ENCODE results near the gene CPSF7. TPM values are rescaled to one million over a fixed set of nuclear protein-coding genes. Genes with fewer than 3 reads are reported as not detected.

CPSF7 gene
- total RNA-seq, 1 donor from 2014 or later: 129 TPM

DNA sequence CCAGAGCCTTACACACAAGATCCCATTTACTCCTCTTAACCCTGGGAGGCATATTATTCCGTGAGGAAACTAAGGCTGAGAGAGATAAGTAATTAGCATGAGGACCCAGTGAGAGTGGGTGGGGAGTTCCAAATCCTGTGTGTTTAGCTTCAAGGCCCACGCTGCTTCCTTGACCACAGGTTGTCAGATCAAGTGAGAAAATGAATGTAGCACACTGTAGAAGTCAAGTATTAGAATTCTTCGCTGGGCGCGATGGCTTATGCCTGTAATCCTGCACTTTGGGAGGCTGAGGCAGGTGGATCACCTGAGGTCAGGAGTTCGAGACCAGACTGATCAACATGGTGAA lies 71.9 kb downstream of the CPSF7 start:
- H3K4me3 Mint-ChIP-seq: peak overlapping the region; percentile 31
- TF ChIP-seq, protein P1, sequence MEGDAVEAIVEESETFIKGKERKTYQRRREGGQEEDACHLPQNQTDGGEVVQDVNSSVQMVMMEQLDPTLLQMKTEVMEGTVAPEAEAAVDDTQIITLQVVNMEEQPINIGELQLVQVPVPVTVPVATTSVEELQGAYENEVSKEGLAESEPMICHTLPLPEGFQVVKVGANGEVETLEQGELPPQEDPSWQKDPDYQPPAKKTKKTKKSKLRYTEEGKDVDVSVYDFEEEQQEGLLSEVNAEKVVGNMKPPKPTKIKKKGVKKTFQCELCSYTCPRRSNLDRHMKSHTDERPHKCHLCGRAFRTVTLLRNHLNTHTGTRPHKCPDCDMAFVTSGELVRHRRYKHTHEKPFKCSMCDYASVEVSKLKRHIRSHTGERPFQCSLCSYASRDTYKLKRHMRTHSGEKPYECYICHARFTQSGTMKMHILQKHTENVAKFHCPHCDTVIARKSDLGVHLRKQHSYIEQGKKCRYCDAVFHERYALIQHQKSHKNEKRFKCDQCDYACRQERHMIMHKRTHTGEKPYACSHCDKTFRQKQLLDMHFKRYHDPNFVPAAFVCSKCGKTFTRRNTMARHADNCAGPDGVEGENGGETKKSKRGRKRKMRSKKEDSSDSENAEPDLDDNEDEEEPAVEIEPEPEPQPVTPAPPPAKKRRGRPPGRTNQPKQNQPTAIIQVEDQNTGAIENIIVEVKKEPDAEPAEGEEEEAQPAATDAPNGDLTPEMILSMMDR (conservative IDR thresholded peaks at IDR 0.05): no peak
- H3K9me3 Mint-ChIP-seq: no peaks in the 10 kb centered on the region
- H3K27ac Mint-ChIP-seq: no peak overlapping the region
- no peaks in the 10 kb centered on the region for H3K27me3 Mint-ChIP-seq
- peaks cover 15% of the 10 kb centered on the region for H3K36me3 Mint-ChIP-seq
- H3K4me1 Mint-ChIP-seq (ENCODE audit: unreplicated experiment): peaks cover 20% of the 10 kb centered on the region
- no peak for DNase-seq (ENCODE audit: extremely low spot score, unreplicated experiment)

DNA sequence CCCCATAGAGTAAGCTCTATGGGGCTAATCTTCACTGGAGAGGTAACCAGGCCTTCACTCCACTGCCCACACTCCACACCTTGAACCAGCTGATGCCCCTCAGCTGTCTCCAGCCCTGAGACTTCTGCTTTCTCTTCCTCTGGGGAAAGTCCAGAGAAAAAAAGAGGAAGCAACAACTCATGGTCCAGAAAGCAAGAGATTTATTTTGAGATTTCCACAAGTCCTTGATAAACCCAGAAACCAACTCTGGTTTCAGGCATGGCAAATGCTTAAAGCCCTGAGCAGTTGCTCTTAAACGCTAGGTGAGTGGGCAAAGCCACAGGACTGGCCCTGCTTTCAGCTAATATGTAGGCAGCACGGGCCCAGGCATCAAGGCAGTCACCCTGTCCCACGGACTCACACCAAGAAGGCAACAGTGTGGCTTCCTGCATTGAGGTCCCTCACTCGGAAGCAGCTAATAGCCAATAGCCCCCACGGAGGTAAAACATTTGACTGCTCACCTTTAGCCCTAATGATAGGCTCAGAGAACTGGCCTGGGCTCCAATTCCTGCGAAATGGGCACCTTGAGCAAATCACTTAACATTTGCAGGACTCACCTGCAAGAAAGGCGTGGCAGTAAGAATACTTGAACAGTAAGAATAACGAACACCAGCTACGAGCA lies 72.4 kb downstream of the CPSF7 start:
- DNase-seq (ENCODE audit: extremely low spot score, unreplicated experiment): no peak
- Mint-ChIP-seq H3K4me1 (ENCODE audit: unreplicated experiment) (peaks cover 15% of the 10 kb centered on the region), H3K27ac (no peak overlapping the region), H3K9me3 (no peaks in the 10 kb centered on the region), H3K36me3 (peaks cover 13% of the 10 kb centered on the region), H3K4me3 (peak overlapping the region; percentile 31), H3K27me3 (no peaks in the 10 kb centered on the region)
- TF ChIP-seq, protein P1 (conservative IDR thresholded peaks at IDR 0.05): no peak

DNA sequence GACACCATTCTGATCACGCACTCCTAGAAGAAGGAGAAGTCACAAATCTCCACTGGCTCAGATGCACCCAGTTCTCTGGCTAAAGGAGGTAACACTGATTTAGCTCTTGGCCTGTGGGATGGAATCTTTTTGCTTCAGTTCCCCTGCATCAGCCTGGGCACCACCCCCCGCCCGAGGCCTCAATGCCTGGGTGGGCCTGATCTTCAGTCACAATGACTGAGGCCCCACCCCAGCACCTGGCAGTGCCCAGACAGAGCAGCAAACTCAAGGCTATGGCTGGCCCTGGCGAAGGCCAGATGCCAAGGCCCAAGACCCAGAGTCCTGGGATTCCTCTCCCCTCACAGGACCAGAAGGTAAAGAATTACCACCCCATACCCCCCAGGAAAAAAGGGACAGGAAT lies 73.1 kb downstream of the CPSF7 start:
- no peaks in the 10 kb centered on the region for H3K27me3 Mint-ChIP-seq
- H3K4me1 Mint-ChIP-seq (ENCODE audit: unreplicated experiment): peaks cover 12% of the 10 kb centered on the region

GRCh38 chr11:61354208-61354607 lies 75.6 kb downstream of the CPSF7 start:
- H3K9me3 Mint-ChIP-seq: no peaks in the 10 kb centered on the region
- no peak overlapping the region for H3K4me3 Mint-ChIP-seq
- peaks cover under 1% of the 10 kb centered on the region for H3K4me1 Mint-ChIP-seq (ENCODE audit: unreplicated experiment)
- no peak for DNase-seq (ENCODE audit: extremely low spot score, unreplicated experiment)
- peaks cover 10% of the 10 kb centered on the region for H3K36me3 Mint-ChIP-seq
- TF ChIP-seq, protein P1 (conservative IDR thresholded peaks at IDR 0.05): no peak
- H3K27me3 Mint-ChIP-seq: no peaks in the 10 kb centered on the region
- H3K27ac Mint-ChIP-seq: no peak overlapping the region

More for the DNA sequence above, 73.1 kb downstream of the CPSF7 start:
- TF ChIP-seq, protein P1 (conservative IDR thresholded peaks at IDR 0.05): no peak
- Mint-ChIP-seq H3K36me3 (peaks cover 10% of the 10 kb centered on the region), H3K9me3 (no peaks in the 10 kb centered on the region), H3K27ac (no peak overlapping the region), H3K4me3 (no peak overlapping the region)
- DNase-seq (ENCODE audit: extremely low spot score, unreplicated experiment): no peak

DNA sequence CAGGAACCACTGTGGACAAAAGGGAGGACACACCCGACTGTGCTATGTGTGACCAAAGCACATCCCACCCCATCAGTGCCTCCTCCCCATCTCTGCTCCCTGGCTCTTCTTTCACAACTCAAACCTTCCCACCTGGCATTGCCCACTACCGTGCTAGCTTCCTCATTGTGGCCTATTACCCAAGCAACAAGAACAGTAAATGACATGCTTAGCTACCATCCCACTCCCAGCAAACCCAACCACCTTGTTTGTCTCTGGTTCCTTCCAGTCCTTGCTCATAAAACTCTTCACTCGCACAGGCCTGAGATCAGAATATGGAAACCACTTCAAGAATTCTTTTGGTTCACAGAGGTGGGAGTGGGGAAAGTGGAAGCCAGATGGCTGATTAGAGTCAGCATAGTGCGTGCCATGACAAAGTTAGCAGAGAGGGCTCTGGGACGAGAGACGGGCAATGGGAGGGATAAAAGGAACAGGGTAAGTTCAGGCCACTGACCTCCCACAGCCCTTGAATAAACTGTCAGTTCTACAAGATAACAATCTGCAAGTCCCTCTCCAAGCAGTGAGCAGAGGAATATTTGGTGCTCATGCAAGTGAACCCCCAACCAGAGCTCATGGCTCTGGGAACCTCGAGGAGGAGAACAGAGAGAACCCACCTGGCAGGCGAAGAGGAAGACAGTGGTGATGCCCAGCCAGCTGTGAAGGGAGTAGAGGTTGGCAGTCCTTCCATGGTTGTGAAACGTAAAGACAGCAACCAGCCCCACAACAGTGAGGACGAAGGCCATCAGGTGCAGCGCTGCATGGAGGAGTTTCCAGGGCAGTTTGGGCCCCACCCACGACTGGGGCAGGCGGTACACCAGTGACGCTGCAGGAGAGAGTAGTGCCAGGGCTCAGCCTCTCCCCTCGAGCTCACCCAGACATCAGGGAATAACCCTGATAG lies 76.4 kb downstream of the CPSF7 start:
- Mint-ChIP-seq H3K27ac (peak overlapping the region; percentile 34), H3K9me3 (no peaks in the 10 kb centered on the region)

More for the DNA sequence above, 76.4 kb downstream of the CPSF7 start:
- no peaks in the 10 kb centered on the region for H3K4me1 Mint-ChIP-seq (ENCODE audit: unreplicated experiment)
- no peak for DNase-seq (ENCODE audit: extremely low spot score, unreplicated experiment)
- TF ChIP-seq, protein P1 (conservative IDR thresholded peaks at IDR 0.05): no peak
- peaks cover 10% of the 10 kb centered on the region for H3K36me3 Mint-ChIP-seq
- H3K27me3 Mint-ChIP-seq: no peaks in the 10 kb centered on the region
- no peak overlapping the region for H3K4me3 Mint-ChIP-seq

Other genes with a start within 250 kb of the CPSF7 start
- 1.3 TPM in 1 of 2 replicates, not detected in the other for gene PGA3, start 226.5 kb downstream of the CPSF7 start, total RNA-seq (ENCODE audit: low replicate concordance)
- gene PGA4, start 207.6 kb downstream of the CPSF7 start, total RNA-seq (ENCODE audit: low replicate concordance): 1.6 and 7.0 TPM in 2 replicates
- 0.62 and 2.9 TPM in 2 replicates for gene PGA5, start 188.8 kb downstream of the CPSF7 start, total RNA-seq (ENCODE audit: low replicate concordance)
- gene VWCE, start 134.7 kb downstream of the CPSF7 start, total RNA-seq (ENCODE audit: low replicate concordance): 5.4 and 20.0 TPM in 2 replicates
- gene DDB1, start 96.9 kb downstream of the CPSF7 start, total RNA-seq (ENCODE audit: low replicate concordance): 234 and 279 TPM in 2 replicates
- gene TKFC, start 96.7 kb downstream of the CPSF7 start, total RNA-seq (ENCODE audit: low replicate concordance): 66.9 and 72.6 TPM in 2 replicates
- gene CYB561A3, start 68.1 kb downstream of the CPSF7 start, total RNA-seq (ENCODE audit: low replicate concordance): 34.9 and 35.0 TPM in 2 replicates
- 35.3 and 54.5 TPM in 2 replicates for gene TMEM138, start 67.6 kb downstream of the CPSF7 start, total RNA-seq (ENCODE audit: low replicate concordance)
- 14.8 and 19.9 TPM in 2 replicates for gene TMEM216, start 37.4 kb downstream of the CPSF7 start, total RNA-seq (ENCODE audit: low replicate concordance)
- 41.7 and 49.8 TPM in 2 replicates for gene SDHAF2, start 149 bp upstream of the CPSF7 start, total RNA-seq (ENCODE audit: low replicate concordance)
- gene LRRC10B, start 78.8 kb upstream of the CPSF7 start, total RNA-seq (ENCODE audit: low replicate concordance): 3.2 and 10.0 TPM in 2 replicates
- gene SYT7, start 151.1 kb upstream of the CPSF7 start, total RNA-seq (ENCODE audit: low replicate concordance): 26.5 and 37.5 TPM in 2 replicates

Measured in type B pancreatic cell (in vitro differentiated cells).